ENCODE results near the gene CDC34. TPM values are rescaled to one million over a fixed set of nuclear protein-coding genes. Genes with fewer than 3 reads are reported as not detected.

CDC34 gene
- total RNA-seq, 1 experiment from 2014 or later, result 112 TPM

- Histone ChIP-seq H3K9me3 (ENCODE audit: control insufficient read depth, low read depth, low read length) (no peaks in the 10 kb centered on the region), H4K91ac (ENCODE audit: insufficient read length, low read depth, low read length) (no peak overlapping the region), H3K18ac (ENCODE audit: insufficient read length, low read depth, low read length) (no peak overlapping the region), H2BK20ac (ENCODE audit: low read depth, low read length, poor library complexity, severe bottlenecking) (no peak overlapping the region), H3K14ac (ENCODE audit: insufficient read depth, low read length) (no peak overlapping the region), H2BK15ac (ENCODE audit: low read depth, low read length) (no peak overlapping the region), H4K20me1 (ENCODE audit: control insufficient read depth, insufficient read depth, insufficient read length) (no peaks in the 10 kb centered on the region), H2BK120ac (ENCODE audit: low read depth, low read length, poor library complexity, severe bottlenecking) (no peak overlapping the region), H3K4ac (ENCODE audit: low read depth, low read length) (no peak overlapping the region), H3K23ac (ENCODE audit: insufficient read length, low read depth, low read length) (no peak overlapping the region), H4K8ac (replicated peaks; ENCODE audit: insufficient read length, low read depth, low read length) (no peak overlapping the region), H3K79me2 (ENCODE audit: insufficient read depth, low read length) (no peaks in the 10 kb centered on the region), H3K79me1 (ENCODE audit: insufficient read depth, low read depth, low read length, poor library complexity, severe bottlenecking) (no peaks in the 10 kb centered on the region), H3K56ac (ENCODE audit: insufficient read length, low read depth, low read length) (no peak overlapping the region), H3T11ph (ENCODE audit: low read length) (no peak overlapping the region), H2AK5ac (ENCODE audit: insufficient read length, low read length) (no peak overlapping the region), H3K9ac (ENCODE audit: extremely low read depth, insufficient read length, low read length) (no peak overlapping the region), H2BK5ac (ENCODE audit: insufficient read length, low read length) (no peak overlapping the region), H3K27me3 (ENCODE audit: insufficient read depth, low read length) (no peaks in the 10 kb centered on the region), H3K4me2 (ENCODE audit: insufficient read depth, insufficient read length, low read length) (no peak overlapping the region), H2AFZ (ENCODE audit: low read length) (no peak overlapping the region), H4K5ac (ENCODE audit: insufficient read length, low read depth, low read length) (no peak overlapping the region), H3K23me2 (ENCODE audit: insufficient read length, low read depth, low read length, poor library complexity, severe bottlenecking) (no peaks in the 10 kb centered on the region), H3K27ac (ENCODE audit: insufficient read length, low read depth, low read length) (no peak overlapping the region), H2BK12ac (ENCODE audit: insufficient read length, low read depth, low read length) (no peak overlapping the region), H3K4me1 (ENCODE audit: insufficient read depth, low read length) (no peaks in the 10 kb centered on the region; the same call in 1 of the 2 replicates)
- H3K27ac Mint-ChIP-seq, result no peak overlapping the region
- peaks cover 9 to 12% (median 9%) of the 10 kb centered on the region in 3 experiments; a peak in 6 of 7 replicates for H3K36me3 Mint-ChIP-seq (ENCODE audit: insufficient read depth in 1 of 3, low read depth in 3 of 3)
- no CpG with 5 or more reads among the region's 21 CpGs for WGBS (ENCODE audit: extremely low coverage, insufficient read length, low lambda C conversion rate)
- DNase-seq, result no peak
- TF ChIP-seq CTCF (conservative IDR thresholded peaks at IDR 0.05), result no peak
- peaks cover 19% of the 10 kb centered on the region for H3K27me3 Mint-ChIP-seq (ENCODE audit: low read depth)
- H3K9me3 Mint-ChIP-seq, result peaks cover 16 to 21% of the 10 kb centered on the region in 2 experiments; a peak in 4 of 5 replicates
- H3K4me3 Mint-ChIP-seq, result no peak overlapping the region
- H3K4me1 Mint-ChIP-seq, result peaks cover 15 to 16% of the 10 kb centered on the region in 2 experiments
These were observed 27.3 kb downstream of the CDC34 start for GRCh38 chr19:558770-559439.

All from H9 (cell line).